ENCODE measurements around the gene VGLL3.

Gene VGLL3

DNA sequence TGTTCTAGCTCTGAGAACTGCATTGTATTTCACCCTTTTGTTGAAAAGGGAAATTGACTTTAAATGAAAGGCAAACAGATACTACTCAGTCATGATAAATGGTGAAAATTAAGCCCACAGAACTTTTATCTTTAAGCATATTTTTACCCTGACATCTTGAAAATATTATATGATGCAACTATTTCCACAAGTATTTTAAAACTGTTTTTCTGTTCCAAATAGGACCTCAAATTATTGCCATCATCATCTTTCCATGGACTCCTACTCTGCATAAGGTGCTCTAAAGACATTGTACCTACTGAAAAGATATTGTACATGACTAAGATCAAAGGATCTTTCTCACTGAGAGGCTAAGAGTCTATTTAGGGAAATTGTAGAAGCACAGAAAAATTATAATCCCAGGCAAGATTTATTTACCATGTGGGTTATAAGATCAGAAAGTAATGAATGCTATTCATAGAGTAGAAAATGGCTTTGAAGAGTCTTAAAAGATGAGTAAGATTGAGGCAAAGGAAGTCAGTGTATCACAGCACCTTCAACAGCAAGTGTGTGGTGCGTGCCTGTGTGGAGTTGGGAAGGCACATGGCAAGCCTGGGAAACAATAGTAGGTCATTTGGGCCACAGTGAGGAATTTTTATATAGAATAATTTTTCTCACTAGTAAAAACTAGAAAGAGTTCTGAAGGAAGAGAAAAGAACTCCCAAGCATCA lies 68.8 kb downstream of the VGLL3 start:
- no peaks in the 10 kb centered on the region for H3K4me1 ChIP-seq (ENCODE audit: control insufficient read depth in 1 of 2, insufficient read depth in 1 of 2, low read depth in 1 of 2, low read length in 1 of 2)
- H3K36me3 ChIP-seq, result no peaks in the 10 kb centered on the region
- H3K27ac ChIP-seq, result no peak overlapping the region
- TF ChIP-seq, protein P1, sequence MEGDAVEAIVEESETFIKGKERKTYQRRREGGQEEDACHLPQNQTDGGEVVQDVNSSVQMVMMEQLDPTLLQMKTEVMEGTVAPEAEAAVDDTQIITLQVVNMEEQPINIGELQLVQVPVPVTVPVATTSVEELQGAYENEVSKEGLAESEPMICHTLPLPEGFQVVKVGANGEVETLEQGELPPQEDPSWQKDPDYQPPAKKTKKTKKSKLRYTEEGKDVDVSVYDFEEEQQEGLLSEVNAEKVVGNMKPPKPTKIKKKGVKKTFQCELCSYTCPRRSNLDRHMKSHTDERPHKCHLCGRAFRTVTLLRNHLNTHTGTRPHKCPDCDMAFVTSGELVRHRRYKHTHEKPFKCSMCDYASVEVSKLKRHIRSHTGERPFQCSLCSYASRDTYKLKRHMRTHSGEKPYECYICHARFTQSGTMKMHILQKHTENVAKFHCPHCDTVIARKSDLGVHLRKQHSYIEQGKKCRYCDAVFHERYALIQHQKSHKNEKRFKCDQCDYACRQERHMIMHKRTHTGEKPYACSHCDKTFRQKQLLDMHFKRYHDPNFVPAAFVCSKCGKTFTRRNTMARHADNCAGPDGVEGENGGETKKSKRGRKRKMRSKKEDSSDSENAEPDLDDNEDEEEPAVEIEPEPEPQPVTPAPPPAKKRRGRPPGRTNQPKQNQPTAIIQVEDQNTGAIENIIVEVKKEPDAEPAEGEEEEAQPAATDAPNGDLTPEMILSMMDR (IDR thresholded peaks at IDR 0.05), result no peak
- no peaks in the 10 kb centered on the region for H3K27me3 ChIP-seq
- H3K9me3 ChIP-seq, result no peaks in the 10 kb centered on the region
- H3K4me3 ChIP-seq (ENCODE audit: low read depth in 1 of 2, low read length in 1 of 2), result no peak overlapping the region

DNA sequence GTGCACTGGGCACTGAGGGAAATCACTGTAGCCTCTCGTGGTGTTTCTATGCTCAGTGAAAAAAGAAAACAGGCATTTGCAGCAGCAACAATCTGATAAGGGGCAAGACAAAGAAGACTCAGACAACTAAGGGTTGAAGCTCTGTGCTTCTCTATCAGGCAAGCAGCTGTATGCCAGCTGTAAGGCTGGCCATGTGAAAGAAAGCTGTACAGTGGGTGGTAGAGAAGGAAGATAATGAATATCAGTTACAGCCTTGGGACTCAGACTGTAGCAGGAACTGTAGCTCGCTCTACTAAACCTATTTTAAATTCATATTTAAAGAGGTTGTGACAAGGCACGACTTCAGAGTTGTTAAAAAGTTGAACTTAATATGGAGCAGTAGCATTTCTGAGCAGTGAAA lies 76.3 kb downstream of the VGLL3 start:
- Histone ChIP-seq H3K27me3 (no peaks in the 10 kb centered on the region), H3K4me1 (ENCODE audit: control insufficient read depth in 1 of 2, insufficient read depth in 1 of 2, low read depth in 1 of 2, low read length in 1 of 2) (no peaks in the 10 kb centered on the region), H3K4me3 (ENCODE audit: low read depth in 1 of 2, low read length in 1 of 2) (no peak overlapping the region), H3K36me3 (no peaks in the 10 kb centered on the region), H3K9me3 (no peaks in the 10 kb centered on the region), H3K27ac (no peak overlapping the region)
- TF ChIP-seq, protein P1 (IDR thresholded peaks at IDR 0.05), result no peak

- Histone ChIP-seq H3K4me3 (ENCODE audit: low read depth in 1 of 2, low read length in 1 of 2) (no peak overlapping the region), H3K9me3 (no peaks in the 10 kb centered on the region), H3K27ac (no peak overlapping the region), H3K4me1 (ENCODE audit: control insufficient read depth in 1 of 2, insufficient read depth in 1 of 2, low read depth in 1 of 2, low read length in 1 of 2) (no peaks in the 10 kb centered on the region), H3K27me3 (no peaks in the 10 kb centered on the region), H3K36me3 (no peaks in the 10 kb centered on the region)
- TF ChIP-seq, protein P1 (IDR thresholded peaks at IDR 0.05), result no peak
Measured at GRCh38 chr3:86913160-86913559, 77.8 kb downstream of the VGLL3 start.

DNA sequence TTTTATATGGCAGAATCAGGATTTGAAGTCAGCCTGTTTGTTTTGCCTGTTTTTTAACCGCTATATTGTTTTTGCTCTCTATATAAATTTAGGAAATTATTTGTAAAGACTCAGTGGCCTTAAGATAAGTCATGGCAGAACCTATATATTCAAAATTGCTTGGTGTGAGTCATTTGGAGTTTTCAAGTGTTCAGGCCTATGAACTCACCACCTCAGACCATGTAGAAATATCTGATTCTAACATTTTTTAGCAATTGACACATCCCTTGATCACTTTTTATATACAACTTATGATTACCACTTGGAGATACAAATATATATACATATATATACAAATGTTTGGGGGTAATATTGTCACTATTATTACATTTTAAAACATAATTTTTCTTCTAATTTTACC lies 95.7 kb downstream of the VGLL3 start:
- no peak overlapping the region for H3K4me3 ChIP-seq (ENCODE audit: low read depth in 1 of 2, low read length in 1 of 2)
- no peaks in the 10 kb centered on the region for H3K4me1 ChIP-seq (ENCODE audit: control insufficient read depth in 1 of 2, insufficient read depth in 1 of 2, low read depth in 1 of 2, low read length in 1 of 2)
- no peaks in the 10 kb centered on the region for H3K36me3 ChIP-seq
- H3K9me3 ChIP-seq, result no peaks in the 10 kb centered on the region
- H3K27me3 ChIP-seq, result no peaks in the 10 kb centered on the region
- no peak overlapping the region for H3K27ac ChIP-seq
- TF ChIP-seq, protein P1 (IDR thresholded peaks at IDR 0.05), result no peak

DNA sequence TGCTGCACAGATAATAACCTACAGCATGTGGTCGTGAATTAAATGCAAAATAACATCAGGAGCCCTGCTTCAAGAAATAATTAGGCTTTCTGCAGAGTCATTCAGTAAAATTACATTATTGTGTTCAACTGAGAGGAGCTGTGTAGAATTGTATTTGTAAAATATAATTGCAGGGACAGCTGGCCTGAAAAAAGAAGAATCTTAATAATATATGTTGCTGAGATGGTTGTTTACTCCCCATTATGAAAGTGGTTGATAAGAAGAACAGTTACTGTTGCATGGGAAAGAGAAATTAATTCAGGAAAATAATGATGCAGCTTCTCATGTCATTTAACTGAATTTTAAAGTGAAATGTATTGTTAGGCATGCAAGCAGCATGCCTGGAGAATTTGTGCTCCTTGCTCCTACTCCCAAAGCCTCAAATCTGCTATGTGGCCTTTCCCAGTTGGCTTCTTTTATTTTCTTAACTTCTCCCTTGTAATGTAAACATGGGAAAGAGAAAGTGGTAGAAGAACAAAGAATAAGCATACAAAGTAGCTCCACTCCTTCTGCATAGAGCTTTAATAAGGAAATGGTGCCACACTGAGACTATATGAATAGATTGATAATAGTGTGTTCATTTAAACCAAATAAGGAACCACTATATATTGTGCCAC lies 100.1 kb downstream of the VGLL3 start:
- Histone ChIP-seq H3K27ac (no peak overlapping the region), H3K36me3 (no peaks in the 10 kb centered on the region), H3K4me3 (ENCODE audit: low read depth in 1 of 2, low read length in 1 of 2) (no peak overlapping the region), H3K27me3 (no peaks in the 10 kb centered on the region), H3K4me1 (ENCODE audit: control insufficient read depth in 1 of 2, insufficient read depth in 1 of 2, low read depth in 1 of 2, low read length in 1 of 2) (no peaks in the 10 kb centered on the region), H3K9me3 (no peaks in the 10 kb centered on the region)
- TF ChIP-seq, protein P1 (IDR thresholded peaks at IDR 0.05), result no peak
